PC-9 (cell line): ENCODE measurements around the gene KRTAP10-9. TPM values are rescaled to one million over a fixed set of nuclear protein-coding genes. Genes with fewer than 3 reads are reported as not detected.
"Not testable (repeated sequence)": the region's sequence is repeated elsewhere in the genome, so short reads cannot be mapped to it uniquely, and the experiment has no call there.

ENCODE experiments used
- BruUV-seq: library from RNA; stranded (reverse); fragments of 400-500 nt; replicated peaks from 2 replicates; lab custom pipeline; 2021; lab: Mats Ljungman, UMichigan
- CTCF ChIA-PET: fragments of 300-600 bp; sonication (Branson Sonifier 250); formaldehyde crosslinking; loops from one replicate; lab custom pipeline; 2022; ENCODE audit warnings: antibody characterized with exemption; lab: Charles Lee
- POLR2A ChIA-PET: fragments of 300-600 bp; sonication (Branson Sonifier 250); formaldehyde crosslinking; loops from one replicate; lab custom pipeline; 2022; ENCODE audit warnings: antibody characterized with exemption; ENCODE audit not compliant: unreplicated experiment; lab: Charles Lee
- DNase-seq, 2 experiments: peaks; one replicate each; pipeline versions ENCODE4 v3.0.0 to v3.0.0-alpha.2; 2015 to 2022; ENCODE audit warnings: mixed read lengths in 1 of 2
- H2AFZ ChIP-seq: fragments of 200-600 bp; sonication (generic); 2 replicates; pipeline ENCODE4 v1.8.1; 2017; ENCODE audit warnings: antibody characterized with exemption
- H3F3A ChIP-seq: fragments of 200-600 bp; sonication (generic); 2 replicates; pipeline ENCODE4 v1.8.1; 2017; ENCODE audit warnings: antibody characterized with exemption, mild to moderate bottlenecking, low read depth; ENCODE audit not compliant: insufficient read depth
- H3K27ac ChIP-seq: fragments of 200-600 bp; sonication (generic); 2 replicates; pipeline ENCODE4 v1.6.1; 2016; ENCODE audit warnings: mixed run types
- H3K27me3 ChIP-seq: fragments of 200-600 bp; sonication (generic); 2 replicates; pipeline ENCODE4 v1.6.1; 2016; ENCODE audit warnings: low read depth, mixed run types; ENCODE audit not compliant: insufficient read depth
- H3K36me3 ChIP-seq: fragments of 200-600 bp; sonication (generic); 2 replicates; pipeline ENCODE4 v1.6.1; 2016; ENCODE audit warnings: low read depth, mixed run types
- H3K4me1 ChIP-seq: fragments of 200-600 bp; sonication (generic); replicated peaks from 2 replicates; pipeline ENCODE4 v1.6.1; 2016; ENCODE audit warnings: mixed run types; ENCODE audit not compliant: insufficient read depth
- H3K4me2 ChIP-seq: fragments of 200-600 bp; sonication (generic); 2 replicates; pipeline ENCODE4 v1.6.1; 2017; ENCODE audit warnings: mixed run types
- H3K4me3 ChIP-seq: fragments of 200-600 bp; sonication (generic); 2 replicates; pipeline ENCODE4 v1.6.1; 2016; ENCODE audit warnings: mixed run types
- H3K79me2 ChIP-seq: fragments of 200-600 bp; sonication (generic); 2 replicates; pipeline ENCODE4 v1.6.1; 2017; ENCODE audit warnings: low read depth, mixed run types
- H3K9me2 ChIP-seq: fragments of 200-600 bp; sonication (generic); 2 replicates; pipeline ENCODE4 v1.8.1; 2017; ENCODE audit warnings: mild to moderate bottlenecking; ENCODE audit not compliant: insufficient read depth
- H3K9me3 ChIP-seq: fragments of 200-600 bp; sonication (generic); 2 replicates; pipeline ENCODE4 v1.8.1; 2016; ENCODE audit warnings: low read depth; ENCODE audit not compliant: insufficient read depth
- H4K20me1 ChIP-seq: fragments of 200-600 bp; sonication (generic); 2 replicates; pipeline ENCODE4 v1.8.1; 2017; ENCODE audit not compliant: insufficient read depth
- EZH2 ChIP-seq: fragments of 200-600 bp; sonication (generic); IDR thresholded peaks from 2 replicates; pipeline ENCODE4 v1.8.0; 2017; ENCODE audit warnings: antibody characterized with exemption, low read depth
- intact Hi-C: fragments of 100-400 bp; cut with micrococcal nuclease; formaldehyde crosslinking; loops from one replicate; pipeline ENCODE4 v1.10.0; 2022; ENCODE audit not compliant: unreplicated experiment
- total RNA-seq: library from RNA; stranded (reverse); gene quantifications from 2 replicates; pipeline ENCODE4 v1.2.3, GENCODE V29; 2021
- TF ChIP-seq, protein P1 (sequence below): fragments of 200-600 bp; sonication (generic); conservative IDR thresholded peaks from 2 replicates; pipeline ENCODE4 v1.6.1; 2017; ENCODE audit warnings: mixed run types, antibody characterized with exemption, mild to moderate bottlenecking, moderate library complexity

KRTAP10-9 gene
- total RNA-seq, 1 experiment from 2014 or later, result not detected

DNA sequence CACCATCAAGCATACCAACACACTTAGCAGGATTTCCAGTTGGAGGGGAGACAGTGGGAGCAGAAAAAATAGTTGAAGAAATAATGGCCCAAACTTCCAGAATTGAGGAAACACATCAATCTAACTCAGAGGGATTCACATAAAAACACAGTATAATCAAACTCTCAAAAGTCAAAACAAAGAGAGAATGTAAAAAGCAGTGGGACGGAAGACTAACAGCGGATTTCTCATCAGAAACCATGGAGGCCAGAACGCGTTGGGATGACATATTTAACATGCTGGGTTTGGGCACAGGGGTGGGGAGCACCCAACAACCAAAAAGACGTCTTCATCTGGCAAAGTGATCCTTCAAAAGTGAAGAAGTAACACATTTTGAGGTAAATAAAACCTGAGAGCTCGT, 7.0 kb upstream of the KRTAP10-9 start:
- CTCF ChIA-PET, result no interaction called here

DNA sequence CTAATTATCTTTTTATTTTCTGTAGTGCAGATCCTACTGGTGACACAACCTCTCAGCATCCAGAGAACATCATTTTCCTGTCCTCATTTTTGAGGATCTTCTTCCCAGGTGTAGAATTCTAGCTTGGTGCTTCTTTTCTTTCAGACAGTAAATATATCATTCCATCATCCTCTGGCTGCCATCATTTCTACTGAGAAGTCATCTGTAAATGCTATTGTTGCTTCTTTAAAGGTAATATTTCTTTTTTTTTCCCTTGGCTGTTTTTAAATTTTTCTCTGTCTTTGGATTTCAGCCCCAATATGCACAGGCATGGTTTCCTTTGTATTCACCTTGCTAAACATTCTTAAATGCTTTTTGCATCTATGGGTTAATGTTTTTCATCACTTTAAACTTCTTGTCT, 3.3 kb upstream of the KRTAP10-9 start:
- H2AFZ ChIP-seq, result no peak overlapping the region
- no peaks in the 10 kb centered on the region for H3K79me2 ChIP-seq
- DNase-seq, result no peak
- ChIA-PET CTCF (no interaction called here), POLR2A (no interaction called here)
- BruUV-seq, result no TSS peak
- H3K9me3 ChIP-seq, result peaks cover 4% of the 10 kb centered on the region; the same call in 1 of the 2 replicates
- no peaks in the 10 kb centered on the region for H3K9me2 ChIP-seq
- H3K27ac ChIP-seq, result no peak overlapping the region
- H3K4me1 ChIP-seq, result no peaks in the 10 kb centered on the region
- H3K36me3 ChIP-seq, result no peaks in the 10 kb centered on the region
- H4K20me1 ChIP-seq, result no peaks in the 10 kb centered on the region
- TF ChIP-seq EZH2, result no peak
- no peak overlapping the region for H3K4me2 ChIP-seq
- H3F3A ChIP-seq, result no peaks in the 10 kb centered on the region
- intact Hi-C loops, result no loop called here
- H3K4me3 ChIP-seq, result no peak overlapping the region
- H3K27me3 ChIP-seq, result peaks cover 17% of the 10 kb centered on the region

More for the DNA sequence above, 7.0 kb upstream of the KRTAP10-9 start:
- Histone ChIP-seq H3K9me2 (no peaks in the 10 kb centered on the region), H3F3A (no peaks in the 10 kb centered on the region), H3K9me3 (peaks cover 4% of the 10 kb centered on the region; the same call in 1 of the 2 replicates), H2AFZ (no peak overlapping the region), H3K4me3 (no peak overlapping the region), H3K36me3 (no peaks in the 10 kb centered on the region), H4K20me1 (no peaks in the 10 kb centered on the region), H3K4me2 (no peak overlapping the region), H3K4me1 (no peaks in the 10 kb centered on the region), H3K27me3 (peaks cover 23% of the 10 kb centered on the region), H3K79me2 (no peaks in the 10 kb centered on the region), H3K27ac (no peak overlapping the region)
- POLR2A ChIA-PET, result no interaction called here
- no peak for DNase-seq
- TF ChIP-seq, protein P1, sequence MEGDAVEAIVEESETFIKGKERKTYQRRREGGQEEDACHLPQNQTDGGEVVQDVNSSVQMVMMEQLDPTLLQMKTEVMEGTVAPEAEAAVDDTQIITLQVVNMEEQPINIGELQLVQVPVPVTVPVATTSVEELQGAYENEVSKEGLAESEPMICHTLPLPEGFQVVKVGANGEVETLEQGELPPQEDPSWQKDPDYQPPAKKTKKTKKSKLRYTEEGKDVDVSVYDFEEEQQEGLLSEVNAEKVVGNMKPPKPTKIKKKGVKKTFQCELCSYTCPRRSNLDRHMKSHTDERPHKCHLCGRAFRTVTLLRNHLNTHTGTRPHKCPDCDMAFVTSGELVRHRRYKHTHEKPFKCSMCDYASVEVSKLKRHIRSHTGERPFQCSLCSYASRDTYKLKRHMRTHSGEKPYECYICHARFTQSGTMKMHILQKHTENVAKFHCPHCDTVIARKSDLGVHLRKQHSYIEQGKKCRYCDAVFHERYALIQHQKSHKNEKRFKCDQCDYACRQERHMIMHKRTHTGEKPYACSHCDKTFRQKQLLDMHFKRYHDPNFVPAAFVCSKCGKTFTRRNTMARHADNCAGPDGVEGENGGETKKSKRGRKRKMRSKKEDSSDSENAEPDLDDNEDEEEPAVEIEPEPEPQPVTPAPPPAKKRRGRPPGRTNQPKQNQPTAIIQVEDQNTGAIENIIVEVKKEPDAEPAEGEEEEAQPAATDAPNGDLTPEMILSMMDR, result no peak
- no peak for TF ChIP-seq EZH2
- intact Hi-C loops, result no loop called here
- BruUV-seq, result no TSS peak

DNA sequence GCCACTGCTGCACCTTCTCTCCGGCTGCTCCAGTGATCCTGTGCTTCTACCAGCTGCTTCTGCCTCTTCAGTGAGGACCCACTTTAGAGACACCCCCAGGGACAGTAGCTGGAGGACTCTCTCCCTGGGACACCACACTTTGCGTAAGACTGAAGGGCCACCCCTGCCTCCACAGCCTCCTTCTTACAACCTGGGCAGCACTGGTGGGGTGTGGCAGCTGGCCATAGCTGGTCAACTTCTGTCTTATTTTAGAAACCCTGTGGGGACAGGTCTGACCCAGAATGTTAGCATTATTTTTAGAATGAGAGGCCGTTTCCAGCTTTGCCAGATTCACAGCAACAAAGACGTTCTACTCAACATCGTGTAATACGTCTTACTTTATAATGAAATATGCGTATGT, 1.1 kb upstream of the KRTAP10-9 start:
- no peaks in the 10 kb centered on the region for H3K4me1 ChIP-seq
- no peaks in the 10 kb centered on the region for H3K9me2 ChIP-seq
- H3F3A ChIP-seq, result no peaks in the 10 kb centered on the region
- H3K27ac ChIP-seq, result no peak overlapping the region
- H3K36me3 ChIP-seq, result no peaks in the 10 kb centered on the region
- H3K27me3 ChIP-seq, result peaks cover 31% of the 10 kb centered on the region
- ChIA-PET CTCF (no interaction called here), POLR2A (no interaction called here)
- H2AFZ ChIP-seq, result no peak overlapping the region
- H3K4me2 ChIP-seq, result no peak overlapping the region
- BruUV-seq, result no TSS peak
- no peak overlapping the region for H3K4me3 ChIP-seq
- TF ChIP-seq, protein P1, result no peak
- no peak for TF ChIP-seq EZH2
- peaks cover 4% of the 10 kb centered on the region; the same call in 1 of the 2 replicates for H3K9me3 ChIP-seq
- H3K79me2 ChIP-seq, result no peaks in the 10 kb centered on the region
- no peaks in the 10 kb centered on the region for H4K20me1 ChIP-seq
- intact Hi-C loops, result no loop called here
- no peak for DNase-seq

DNA sequence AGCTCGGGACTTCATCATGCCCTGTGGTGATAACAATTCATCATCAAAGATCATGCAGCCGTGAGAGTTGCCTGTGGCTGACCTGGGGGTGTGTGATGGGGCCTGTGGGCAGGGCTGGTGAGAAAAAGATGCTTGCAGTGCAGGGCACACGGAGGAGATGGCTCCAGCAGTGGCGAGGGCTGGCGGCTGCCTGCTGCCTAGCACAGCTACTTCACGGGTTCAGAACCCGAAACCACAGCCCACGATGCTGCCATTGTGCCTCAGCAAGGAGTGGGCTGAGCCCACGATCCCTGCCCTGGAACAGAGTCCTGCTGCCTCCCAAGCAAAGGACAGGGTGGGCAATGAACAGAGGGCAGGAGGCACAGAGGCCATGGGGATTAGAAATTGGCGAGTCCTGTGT, 631 bp upstream of the KRTAP10-9 start:
- H3K36me3 ChIP-seq, result no peaks in the 10 kb centered on the region
- TF ChIP-seq, protein P1, result no peak
- no peak for TF ChIP-seq EZH2
- H4K20me1 ChIP-seq, result no peaks in the 10 kb centered on the region
- peaks cover 31% of the 10 kb centered on the region for H3K27me3 ChIP-seq
- intact Hi-C loops, result no loop called here
- H3K4me2 ChIP-seq, result no peak overlapping the region
- DNase-seq, result no peak
- no peak overlapping the region for H3K27ac ChIP-seq
- no peaks in the 10 kb centered on the region for H3K9me2 ChIP-seq
- CTCF ChIA-PET, result no interaction called here
- no peak overlapping the region for H2AFZ ChIP-seq
- POLR2A ChIA-PET, result no interaction called here
- H3K9me3 ChIP-seq, result peaks cover 4% of the 10 kb centered on the region; the same call in 1 of the 2 replicates
- no TSS peak for BruUV-seq
- H3F3A ChIP-seq, result no peaks in the 10 kb centered on the region
- no peaks in the 10 kb centered on the region for H3K4me1 ChIP-seq
- no peak overlapping the region for H3K4me3 ChIP-seq
- H3K79me2 ChIP-seq, result no peaks in the 10 kb centered on the region

DNA sequence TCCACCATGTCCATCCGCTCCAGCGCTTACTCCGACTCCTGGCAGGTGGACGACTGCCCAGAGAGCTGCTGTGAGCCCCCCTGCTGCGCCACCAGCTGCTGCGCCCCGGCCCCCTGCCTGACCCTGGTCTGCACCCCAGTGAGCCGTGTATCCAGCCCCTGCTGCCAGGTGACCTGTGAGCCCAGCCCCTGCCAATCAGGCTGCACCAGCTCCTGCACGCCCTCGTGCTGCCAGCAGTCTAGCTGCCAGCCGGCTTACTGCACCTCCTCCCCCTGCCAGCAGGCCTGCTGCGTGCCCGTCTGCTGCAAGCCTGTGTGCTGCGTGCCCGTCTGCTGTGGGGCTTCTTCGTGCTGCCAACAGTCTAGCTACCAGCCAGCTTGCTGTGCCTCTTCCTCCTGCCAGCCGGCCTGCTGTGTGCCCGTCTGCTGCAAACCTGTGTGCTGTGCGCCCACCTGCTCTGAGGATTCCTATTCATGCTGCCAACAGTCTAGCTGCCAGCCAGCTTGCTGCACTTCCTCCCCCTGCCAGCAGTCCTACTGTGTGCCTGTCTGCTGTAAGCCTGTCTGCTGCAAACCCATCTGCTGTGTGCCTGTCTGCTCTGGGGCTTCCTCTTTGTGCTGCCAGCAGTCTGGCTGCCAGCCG, 409 bp downstream of the KRTAP10-9 start:
- H3K79me2 ChIP-seq, BruUV-seq, H3K4me3 ChIP-seq, intact Hi-C loops, H3K36me3 ChIP-seq, H2AFZ ChIP-seq, H3K4me1 ChIP-seq, H3K27ac ChIP-seq, H3F3A ChIP-seq, DNase-seq, POLR2A ChIA-PET, H3K9me2 ChIP-seq, H3K9me3 ChIP-seq, CTCF ChIA-PET, H3K4me2 ChIP-seq, H4K20me1 ChIP-seq: not testable (repeated sequence)
- peaks cover 31% of the 10 kb centered on the region for H3K27me3 ChIP-seq
